ENCODE results near the gene FBXO27.

DNA sequence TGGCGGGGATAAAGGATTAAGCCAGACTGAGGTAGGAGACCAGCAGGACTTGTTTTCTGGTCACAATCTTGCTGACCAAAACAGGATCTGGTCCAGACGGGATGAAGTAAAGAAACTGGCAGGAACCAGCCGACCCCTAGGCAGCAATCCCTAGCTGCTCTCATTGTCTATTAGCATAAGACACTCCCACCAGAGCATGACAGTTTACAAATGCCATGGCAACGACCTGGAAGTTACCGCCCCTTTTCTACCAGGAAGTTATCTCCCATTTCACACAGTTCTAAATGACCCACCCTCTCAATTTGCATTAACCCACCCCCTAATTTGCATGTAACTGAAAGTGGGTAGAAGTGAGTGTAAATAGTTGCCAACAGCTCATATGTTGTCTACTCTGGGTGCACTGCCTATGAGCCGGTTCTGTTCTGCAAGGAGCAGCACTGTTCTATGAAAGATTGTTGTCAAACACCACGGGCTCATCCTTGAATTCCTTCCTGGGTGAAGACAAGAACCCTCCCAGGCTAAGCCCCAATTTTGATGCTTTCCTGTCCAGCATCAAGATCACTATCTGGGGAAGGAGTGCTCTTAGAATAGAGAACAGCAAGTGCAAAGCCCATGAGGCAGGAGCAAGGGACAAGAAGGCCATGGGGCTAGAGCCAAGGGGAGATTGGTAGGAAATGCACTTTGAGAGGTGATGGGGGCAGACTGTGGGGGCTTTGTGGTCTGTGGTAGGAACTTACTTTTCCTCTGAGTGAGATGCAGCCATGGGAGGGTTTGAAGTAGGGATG, 13.9 kb upstream of the FBXO27 start:
- no peak for TF ChIP-seq CTCF (IDR thresholded peaks at IDR 0.05 in 8 of 11, conservative IDR thresholded peaks at IDR 0.05 in 3 of 11)
- TF ChIP-seq POLR2A (IDR thresholded peaks at IDR 0.05): no peak
- no peak for TF ChIP-seq POLR2AphosphoS5 (IDR thresholded peaks at IDR 0.05)
